Ishikawa (cell line): Measurements from ENCODE around the gene PSD4.

Source experiments
- CEBPB ChIP-seq: IDR thresholded peaks from 2 replicates; pipeline ENCODE4 v1.6.1; 2012
- CREB1 ChIP-seq: IDR thresholded peaks from 2 replicates; pipeline ENCODE4 v1.6.1; 2012; ENCODE audit warnings: low read depth
- EGR1 ChIP-seq: IDR thresholded peaks from 2 replicates; pipeline ENCODE4 v1.6.1; 2012
- EP300 ChIP-seq: IDR thresholded peaks from 2 replicates; pipeline ENCODE4 v1.6.1; 2012; ENCODE audit warnings: borderline replicate concordance
- FOXM1 ChIP-seq: IDR thresholded peaks from 2 replicates; pipeline ENCODE4 v1.6.1; 2012; ENCODE audit warnings: low read depth, borderline replicate concordance
- NFIC ChIP-seq: IDR thresholded peaks from 2 replicates; pipeline ENCODE4 v1.6.1; 2012
- RAD21 ChIP-seq: IDR thresholded peaks from 2 replicates; pipeline ENCODE4 v1.6.1; 2012; ENCODE audit warnings: low read depth
- TAF1 ChIP-seq: IDR thresholded peaks from 2 replicates; pipeline ENCODE4 v1.6.1; 2012; ENCODE audit warnings: low read depth, mild to moderate bottlenecking
- TCF12 ChIP-seq: IDR thresholded peaks from 2 replicates; pipeline ENCODE4 v1.6.1; 2012; ENCODE audit warnings: low read depth
- TEAD4 ChIP-seq: IDR thresholded peaks from 2 replicates; pipeline ENCODE4 v1.6.1; 2012
- YY1 ChIP-seq: IDR thresholded peaks from 2 replicates; pipeline ENCODE4 v1.6.1; 2012; ENCODE audit warnings: low read depth
- ZBTB7A ChIP-seq: IDR thresholded peaks from 2 replicates; pipeline ENCODE4 v1.6.1; 2012; ENCODE audit warnings: low read depth
- TF ChIP-seq, protein P1 (sequence below): IDR thresholded peaks from 2 replicates; pipeline ENCODE4 v1.6.1; 2012
- TF ChIP-seq, protein P2 (sequence below): IDR thresholded peaks from 2 replicates; pipeline ENCODE4 v1.6.1; 2012; ENCODE audit warnings: low read depth, mild to moderate bottlenecking
- TF ChIP-seq, protein P3 (sequence below): IDR thresholded peaks from 2 replicates; pipeline ENCODE4 v1.6.1; 2012

Gene PSD4

DNA sequence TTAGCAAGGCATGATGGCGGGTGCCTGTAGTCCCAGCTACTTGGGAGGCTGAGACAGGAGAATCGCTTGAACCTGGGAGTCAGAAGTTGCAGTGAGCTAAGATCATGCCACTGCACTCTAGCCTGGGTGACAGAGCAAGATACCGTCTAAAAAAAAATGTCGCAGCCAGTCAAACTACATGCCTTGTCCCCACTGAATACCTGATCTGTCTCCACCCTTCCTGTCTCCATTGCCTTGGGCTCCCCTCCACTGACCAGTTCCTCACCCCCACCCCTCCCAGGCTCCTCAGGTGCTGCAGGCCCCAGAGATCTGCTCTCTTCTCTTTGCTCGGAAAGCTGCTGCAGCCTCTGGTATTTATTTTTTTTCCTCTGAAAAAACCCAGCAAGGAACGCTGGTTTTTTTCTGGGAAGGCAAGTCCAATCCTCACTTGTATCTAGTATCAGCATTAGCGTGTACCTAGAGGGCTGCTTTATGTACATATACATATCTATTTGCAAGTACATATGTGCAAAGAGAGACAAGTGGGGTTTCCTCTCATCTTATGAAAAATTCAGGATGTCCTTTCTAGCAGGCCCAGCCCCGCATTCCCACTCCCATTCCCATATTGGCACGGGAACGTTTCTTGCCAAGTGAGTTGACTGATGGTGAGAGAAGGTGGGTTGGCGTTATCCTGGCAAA lies 4.4 kb downstream of the PSD4 start:
- TF ChIP-seq TAF1 (no peak), TEAD4 (no peak), FOXM1 (no peak)
- TF ChIP-seq, protein P1, sequence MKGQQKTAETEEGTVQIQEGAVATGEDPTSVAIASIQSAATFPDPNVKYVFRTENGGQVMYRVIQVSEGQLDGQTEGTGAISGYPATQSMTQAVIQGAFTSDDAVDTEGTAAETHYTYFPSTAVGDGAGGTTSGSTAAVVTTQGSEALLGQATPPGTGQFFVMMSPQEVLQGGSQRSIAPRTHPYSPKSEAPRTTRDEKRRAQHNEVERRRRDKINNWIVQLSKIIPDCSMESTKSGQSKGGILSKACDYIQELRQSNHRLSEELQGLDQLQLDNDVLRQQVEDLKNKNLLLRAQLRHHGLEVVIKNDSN = no peak

DNA sequence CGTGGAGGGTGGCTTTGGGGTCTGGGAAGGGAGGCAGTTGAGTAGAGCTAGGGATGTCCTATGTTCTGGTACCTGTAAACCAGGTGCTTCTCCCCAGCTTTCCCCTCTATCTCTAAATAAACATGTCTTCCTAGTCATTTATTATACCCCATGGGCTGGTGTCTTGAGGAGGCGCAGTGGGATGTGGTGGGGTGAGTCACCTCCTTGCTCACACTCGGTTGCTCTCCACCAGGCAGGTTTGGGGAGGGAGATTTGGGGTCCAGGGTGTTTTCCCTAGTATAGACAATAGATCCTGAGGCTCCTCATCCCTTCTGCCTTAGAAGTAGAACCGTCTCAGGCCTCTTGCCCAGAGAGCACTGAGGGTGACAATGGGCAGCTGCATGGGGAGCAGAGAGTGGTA lies 5.1 kb downstream of the PSD4 start:
- TF ChIP-seq, protein P2, sequence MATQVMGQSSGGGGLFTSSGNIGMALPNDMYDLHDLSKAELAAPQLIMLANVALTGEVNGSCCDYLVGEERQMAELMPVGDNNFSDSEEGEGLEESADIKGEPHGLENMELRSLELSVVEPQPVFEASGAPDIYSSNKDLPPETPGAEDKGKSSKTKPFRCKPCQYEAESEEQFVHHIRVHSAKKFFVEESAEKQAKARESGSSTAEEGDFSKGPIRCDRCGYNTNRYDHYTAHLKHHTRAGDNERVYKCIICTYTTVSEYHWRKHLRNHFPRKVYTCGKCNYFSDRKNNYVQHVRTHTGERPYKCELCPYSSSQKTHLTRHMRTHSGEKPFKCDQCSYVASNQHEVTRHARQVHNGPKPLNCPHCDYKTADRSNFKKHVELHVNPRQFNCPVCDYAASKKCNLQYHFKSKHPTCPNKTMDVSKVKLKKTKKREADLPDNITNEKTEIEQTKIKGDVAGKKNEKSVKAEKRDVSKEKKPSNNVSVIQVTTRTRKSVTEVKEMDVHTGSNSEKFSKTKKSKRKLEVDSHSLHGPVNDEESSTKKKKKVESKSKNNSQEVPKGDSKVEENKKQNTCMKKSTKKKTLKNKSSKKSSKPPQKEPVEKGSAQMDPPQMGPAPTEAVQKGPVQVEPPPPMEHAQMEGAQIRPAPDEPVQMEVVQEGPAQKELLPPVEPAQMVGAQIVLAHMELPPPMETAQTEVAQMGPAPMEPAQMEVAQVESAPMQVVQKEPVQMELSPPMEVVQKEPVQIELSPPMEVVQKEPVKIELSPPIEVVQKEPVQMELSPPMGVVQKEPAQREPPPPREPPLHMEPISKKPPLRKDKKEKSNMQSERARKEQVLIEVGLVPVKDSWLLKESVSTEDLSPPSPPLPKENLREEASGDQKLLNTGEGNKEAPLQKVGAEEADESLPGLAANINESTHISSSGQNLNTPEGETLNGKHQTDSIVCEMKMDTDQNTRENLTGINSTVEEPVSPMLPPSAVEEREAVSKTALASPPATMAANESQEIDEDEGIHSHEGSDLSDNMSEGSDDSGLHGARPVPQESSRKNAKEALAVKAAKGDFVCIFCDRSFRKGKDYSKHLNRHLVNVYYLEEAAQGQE = no peak
- TF ChIP-seq NFIC (no peak), FOXM1 (no peak), TAF1 (no peak), EP300 (no peak), RAD21 (no peak), TCF12 (no peak), CEBPB (no peak), TEAD4 (no peak), CREB1 (no peak), YY1 (no peak), EGR1 (no peak), ZBTB7A (no peak)
- TF ChIP-seq, protein P3, sequence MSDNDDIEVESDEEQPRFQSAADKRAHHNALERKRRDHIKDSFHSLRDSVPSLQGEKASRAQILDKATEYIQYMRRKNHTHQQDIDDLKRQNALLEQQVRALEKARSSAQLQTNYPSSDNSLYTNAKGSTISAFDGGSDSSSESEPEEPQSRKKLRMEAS = no peak
- TF ChIP-seq, protein P1 = no peak

DNA sequence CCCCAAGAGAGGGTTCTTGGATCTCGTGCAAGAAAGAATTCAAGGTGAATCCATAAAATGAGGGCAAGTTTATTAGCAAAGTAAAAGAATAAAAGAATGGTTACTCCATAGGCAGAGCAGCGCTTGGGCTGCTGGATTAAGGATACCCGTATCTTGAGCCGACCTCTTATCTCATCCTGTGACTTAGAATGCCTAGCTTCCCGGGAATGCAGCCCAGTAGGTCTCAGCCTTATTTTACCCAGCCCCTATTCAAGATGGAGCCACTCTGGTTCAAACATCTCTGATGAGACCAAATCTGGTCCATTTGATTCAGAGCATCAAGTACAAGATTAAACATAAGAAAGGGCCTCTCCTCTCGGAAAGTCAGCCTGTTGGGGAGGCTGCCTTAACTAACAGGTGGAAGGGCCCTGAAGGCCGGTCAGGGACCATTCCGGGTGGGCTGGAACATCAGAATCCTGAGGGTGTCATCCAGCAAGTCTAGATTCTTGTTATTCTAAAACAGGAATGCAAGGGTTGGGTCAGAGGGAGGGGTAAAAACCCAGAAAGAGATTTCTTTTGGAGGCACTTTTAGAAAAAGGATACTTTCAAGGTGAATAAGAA lies 5.8 kb downstream of the PSD4 start:
- TF ChIP-seq CREB1 (no peak), EGR1 (no peak), ZBTB7A (no peak), TEAD4 (no peak), TCF12 (no peak), RAD21 (no peak), FOXM1 (no peak), YY1 (no peak), NFIC (no peak), EP300 (no peak), CEBPB (no peak), TAF1 (no peak)
- TF ChIP-seq, protein P1 = no peak
- TF ChIP-seq, protein P2 = no peak
- TF ChIP-seq, protein P3 = no peak

DNA sequence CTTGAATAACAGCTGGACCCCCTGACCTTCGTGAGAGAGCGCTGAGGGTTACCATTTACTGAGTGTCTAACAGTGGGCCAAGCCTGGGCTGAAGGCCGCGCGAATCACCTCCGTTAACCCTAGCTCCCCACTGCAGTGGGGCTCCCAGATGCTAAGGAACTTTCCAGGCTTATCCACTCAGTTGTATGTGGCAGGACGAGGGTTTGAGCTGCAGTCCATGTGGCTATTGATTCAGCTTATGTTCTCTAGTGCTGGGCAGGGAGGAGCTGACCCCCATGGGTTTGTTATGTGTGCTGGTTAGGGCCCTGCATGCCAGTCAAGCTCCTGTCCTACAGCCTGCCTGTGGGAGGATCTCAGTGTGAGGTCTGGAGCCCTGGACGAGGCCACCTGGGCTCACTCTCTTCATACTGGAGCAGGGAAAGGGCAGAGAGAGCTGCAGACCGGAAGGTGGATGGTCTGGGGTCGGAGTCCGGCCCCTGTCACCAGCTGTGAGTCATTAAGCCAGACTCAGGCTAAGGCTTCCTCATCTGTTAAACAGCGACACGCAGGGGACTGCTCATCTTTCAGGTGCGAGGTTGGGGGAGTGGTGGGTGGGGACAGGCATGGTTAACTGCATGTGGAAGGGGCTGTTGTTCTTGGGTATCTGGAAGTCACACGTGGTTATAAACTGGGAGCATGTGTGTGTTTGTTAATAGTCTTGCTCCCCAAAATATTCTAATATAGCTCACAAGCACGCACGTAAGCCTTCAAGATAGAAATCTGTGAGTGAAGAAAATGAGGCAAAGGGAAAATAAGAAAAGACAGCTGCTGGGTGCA lies 6.6 kb downstream of the PSD4 start:
- TF ChIP-seq FOXM1 = no peak
- TF ChIP-seq EP300 = no peak
- no peak for TF ChIP-seq CEBPB
- no peak for TF ChIP-seq TCF12
- TF ChIP-seq NFIC = no peak
- TF ChIP-seq EGR1 = no peak
- TF ChIP-seq CREB1 = no peak
- TF ChIP-seq, protein P3 = no peak
- TF ChIP-seq ZBTB7A = no peak
